Pancreas (tissue), 10 donors: ENCODE measurements around the gene COMTD1. TPM values are rescaled to one million over a fixed set of nuclear protein-coding genes. Genes with fewer than 3 reads are reported as not detected.
"Not testable (repeated sequence)": the region's sequence is repeated elsewhere in the genome, so short reads cannot be mapped to it uniquely, and the experiment has no call there.

Source experiments
- ATAC-seq, 4 donors: fragments of 200-7000 bp; cut with Tn5 transposase; one replicate each; pipeline versions ENCODE4 v1.8.0 to v1.9.1; 2020; ENCODE audit warnings: mild to moderate bottlenecking in 4 of 4, moderate library complexity in 4 of 4
- DNase-seq, 6 donors: peaks; one replicate each; pipeline ENCODE4 v3.0.0-alpha.2; 2020
- FAIRE-seq: peaks from 2 replicates; lab custom pipeline; 2012; peaks lifted over from hg19 to GRCh38; lab: Jason Lieb, UNC
- H3K27ac ChIP-seq, 4 donors: fragments of 200-600 bp; sonication (generic); 1 replicate in 3 of 4; 2 replicates in 1 of 4; pipeline versions ENCODE4 v1.5.0 to v1.8.0; 2020
- H3K27me3 ChIP-seq, 4 donors: fragments of 200-600 bp; one replicate each; pipeline ENCODE4 v1.8.0; 2021
- H3K36me3 ChIP-seq, 3 donors: fragments of 200-600 bp; sonication (generic) in 1 of 3; one replicate each; pipeline versions ENCODE4 v1.5.0 to v1.8.0; 2020 to 2021
- H3K4me1 ChIP-seq, 3 donors: fragments of 200-600 bp; one replicate each; pipeline ENCODE4 v1.8.0; 2021
- H3K4me3 ChIP-seq, 4 donors: fragments of 200-600 bp; sonication (generic) in 2 of 4; one replicate each; pipeline versions ENCODE4 v1.5.0 to v1.8.0; 2020 to 2021
- H3K9me3 ChIP-seq, 4 donors: fragments of 200-600 bp; one replicate each; pipeline ENCODE4 v1.8.0; 2021
- CTCF ChIP-seq, 4 donors: fragments of 200-600 bp; sonication (generic) in 3 of 4; IDR thresholded peaks; one replicate each; pipeline versions ENCODE4 v1.5.0 to v1.8.0; 2021; ENCODE audit warnings: antibody characterized with exemption in 4 of 4
- WGBS, 2 donors: extraction: QIAGEN DNeasy Blood & Tissue Kit; methylation state at CpG; one replicate each; pipeline ENCODE4 v1.1.7; 2013; 5-methylcytosine and 5-hydroxymethylcytosine counted together
- intact Hi-C, 3 donors: fragments of 100-400 bp; cut with DNase I; formaldehyde crosslinking; loops; one replicate each; pipeline versions ENCODE4 v1.11.1 to v1.14.2; 2022
- polyA plus RNA-seq, 2 donors: library from polyadenylated mRNA; stranded (reverse); fragments of 200-250 nt; gene quantifications; one replicate each; pipeline ENCODE4 v1.2.3, GENCODE V29; 2013
- total RNA-seq, 6 donors: library from RNA; stranded (reverse); fragmentation: NEBNext Ultra II Directional in 4 of 6; extraction: Animal tissue kit (Norgen Biotek cat#: 25700) in 4 of 6; gene quantifications; one replicate each; pipeline versions ENCODE4 v1.2.1 to v1.2.4, GENCODE V29; 2021 to 2023
- donor health status: healthy with polysubstance abuse.
- donor health status: DM: no; HTN: no; CAD: no; lungs with moderate emphysema.
- donor health status: DM: no; HTN: no; CAD: no.
- donor health status: control.
- donor health status: control.
- donor health status: Bipolar disorder and iron deficiency.
- donor health status: DM: yes; HTN: yes; CAD: no.
- donor health status: DM: no; HTN: no; CAD: no.
- donor health status: DM: no; HTN: no; CAD: no.
- donor health status: DM: yes; HTN: yes; CAD: no.

The COMTD1 gene
- total and polyA plus RNA-seq, 8 donors = 54.1 to 318 (median 72.5) TPM

GRCh38 chr10:75223507-75223906 is 12.2 kb downstream of the COMTD1 start:
- peaks cover 25 to 42% (median 42%) of the 10 kb centered on the region in 3 donors for H3K4me1 ChIP-seq
- no peaks in the 10 kb centered on the region for H3K27me3 ChIP-seq
- no peak for ATAC-seq
- no peak for TF ChIP-seq CTCF (IDR thresholded peaks at IDR 0.05)
- no peak for DNase-seq
- intact Hi-C loops = no loop called here
- FAIRE-seq = no peak
- peak overlapping the region in 1 of 4 donors; percentile 73 for H3K27ac ChIP-seq
- H3K9me3 ChIP-seq = no peaks in the 10 kb centered on the region
- H3K36me3 ChIP-seq = peaks cover 0 to 57% (median 21%) of the 10 kb centered on the region in 3 donors
- WGBS, 2 donors = 32 to 43% methylated on average over 2 of the region's 2 CpGs
- H3K4me3 ChIP-seq = no peak overlapping the region

GRCh38 chr10:75221492-75221891 is 14.3 kb downstream of the COMTD1 start:
- H3K27ac ChIP-seq, intact Hi-C loops, ATAC-seq, H3K27me3 ChIP-seq, FAIRE-seq, DNase-seq, H3K9me3 ChIP-seq, H3K4me3 ChIP-seq: not testable (repeated sequence)
- Histone ChIP-seq H3K4me1 (peaks cover 25 to 38% (median 35%) of the 10 kb centered on the region in 3 donors), H3K36me3 (peaks cover 0 to 76% (median 27%) of the 10 kb centered on the region in 3 donors)
- WGBS, 2 donors = 93 to 96% methylated on average over 8 of the region's 8 CpGs

DNA sequence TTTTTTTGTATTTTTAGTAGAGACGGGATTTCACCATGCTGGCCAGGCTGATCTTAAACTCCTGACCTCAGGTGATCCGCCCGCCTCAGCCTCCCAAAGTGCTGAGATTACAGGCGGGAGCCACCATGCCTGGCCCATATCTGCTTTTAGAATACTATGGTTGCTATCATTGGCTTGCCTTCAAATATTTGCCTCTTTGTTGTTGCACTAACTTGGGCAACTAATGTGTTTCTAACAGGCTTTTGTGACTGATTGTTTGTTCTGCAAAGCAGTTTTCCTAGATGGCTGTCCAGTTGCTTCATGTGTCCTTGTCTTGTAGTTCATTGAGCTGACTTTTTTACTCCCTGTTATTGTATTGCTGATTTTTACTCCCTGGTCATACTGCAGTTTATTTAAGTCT is 15.5 kb downstream of the COMTD1 start:
- H3K27me3 ChIP-seq = no peaks in the 10 kb centered on the region
- H3K36me3 ChIP-seq = peaks cover 0 to 88% (median 39%) of the 10 kb centered on the region in 3 donors
- H3K27ac ChIP-seq = no peak overlapping the region
- ATAC-seq = no peak
- H3K9me3 ChIP-seq = no peaks in the 10 kb centered on the region
- DNase-seq = peak in 1 of 6 donors; percentile 6
- FAIRE-seq = no peak
- peaks cover 18 to 27% (median 26%) of the 10 kb centered on the region in 3 donors for H3K4me1 ChIP-seq
- intact Hi-C loops = no loop called here
- no peak for TF ChIP-seq CTCF (IDR thresholded peaks at IDR 0.05)
- no peak overlapping the region for H3K4me3 ChIP-seq
- 87 to 90% methylated on average over 4 of the region's 4 CpGs for WGBS, 2 donors

GRCh38 chr10:75212343-75212742 is 23.4 kb downstream of the COMTD1 start:
- Histone ChIP-seq H3K27me3 (no peaks in the 10 kb centered on the region), H3K9me3 (no peaks in the 10 kb centered on the region), H3K4me1 (peaks cover 11 to 13% (median 11%) of the 10 kb centered on the region in 3 donors), H3K4me3 (peak overlapping the region in 1 of 4 donors; percentile 86), H3K27ac (no peak overlapping the region), H3K36me3 (peaks cover 0 to 37% (median 16%) of the 10 kb centered on the region in 3 donors)
- no peak for DNase-seq
- intact Hi-C loops = no loop called here
- WGBS, 2 donors = 72 to 79% methylated on average over 6 of the region's 6 CpGs
- no peak for TF ChIP-seq CTCF (IDR thresholded peaks at IDR 0.05)
- ATAC-seq = no peak
- no peak for FAIRE-seq

- peak overlapping the region; percentile 97 to 99 (median 98) for H3K27ac ChIP-seq
- ATAC-seq = peak in 3 of 4 donors; percentile 39 to 59 (median 58)
- peaks cover 11 to 13% (median 11%) of the 10 kb centered on the region in 3 donors for H3K4me1 ChIP-seq
- peak overlapping the region; percentile 66 to 99 (median 84) for H3K4me3 ChIP-seq
- no peaks in the 10 kb centered on the region for H3K27me3 ChIP-seq
- intact Hi-C loops = no loop called here
- peak in 1 of 6 donors; percentile 81 for DNase-seq
- peaks cover 0 to 26% (median 11%) of the 10 kb centered on the region in 3 donors for H3K36me3 ChIP-seq
- FAIRE-seq = no peak
- no peaks in the 10 kb centered on the region for H3K9me3 ChIP-seq
- no peak for TF ChIP-seq CTCF (IDR thresholded peaks at IDR 0.05)
- 0% methylated on average over 38 of the region's 38 CpGs for WGBS, 2 donors
Observed at GRCh38 chr10:75211007-75211691, 24.6 kb downstream of the COMTD1 start.
